Neural cell (in vitro differentiated cells): ENCODE data around the gene DSC1. TPM values are rescaled to one million over a fixed set of nuclear protein-coding genes. Genes with fewer than 3 reads are reported as not detected.

Experiments
- H2AFZ ChIP-seq: fragments of 200-600, 300-800 bp; sonication (generic), shearing (Covaris generic); 2 replicates; pipeline ENCODE4 v1.6.0; 2014; ENCODE audit warnings: low read depth, mild to moderate bottlenecking, antibody characterized with exemption, low read length, moderate library complexity
- H3F3A ChIP-seq: fragments of 200-600 bp; shearing (Covaris generic); 2 replicates; pipeline ENCODE4 v1.6.1; 2016; ENCODE audit warnings: mild to moderate bottlenecking, moderate library complexity, mixed read lengths, antibody characterized with exemption, low read length; ENCODE audit not compliant: insufficient read depth, poor library complexity, severe bottlenecking
- H3K27ac ChIP-seq: fragments of 200-600, 300-800 bp; sonication (generic), shearing (Covaris generic); 2 replicates; pipeline ENCODE4 v1.5.1; 2014; ENCODE audit warnings: mild to moderate bottlenecking, low read length, moderate library complexity
- H3K27me3 ChIP-seq: fragments of 300-800, 200-600 bp; sonication (generic), shearing (Covaris generic); 2 replicates; pipeline ENCODE4 v1.6.0; 2014; ENCODE audit warnings: mild to moderate bottlenecking, low read depth, low read length, moderate library complexity; ENCODE audit not compliant: insufficient read depth
- H3K36me3 ChIP-seq: fragments of 300-800, 200-600 bp; sonication (generic), shearing (Covaris generic); 2 replicates; pipeline ENCODE4 v1.5.1; 2014; ENCODE audit warnings: mild to moderate bottlenecking, antibody characterized with exemption, low read length, moderate library complexity; ENCODE audit not compliant: insufficient read depth
- H3K4me2 ChIP-seq: fragments of 300-800, 200-600 bp; sonication (generic), shearing (Covaris generic); 2 replicates; pipeline ENCODE4 v1.6.0; 2014; ENCODE audit warnings: mild to moderate bottlenecking, low read length
- H3K4me3 ChIP-seq: fragments of 300-800, 200-600 bp; sonication (generic), shearing (Covaris generic); 2 replicates; pipeline ENCODE4 v1.5.1; 2014; ENCODE audit warnings: mild to moderate bottlenecking, low read length, moderate library complexity
- H3K79me2 ChIP-seq: fragments of 200-600 bp; shearing (Covaris generic); replicated peaks from 2 replicates; pipeline ENCODE4 v1.6.0; 2014; ENCODE audit warnings: mild to moderate bottlenecking, low read length, moderate library complexity; ENCODE audit not compliant: insufficient read depth
- H3K9ac ChIP-seq: fragments of 300-800, 200-600 bp; sonication (generic), shearing (Covaris generic); 2 replicates; pipeline ENCODE4 v1.6.1; 2016; ENCODE audit warnings: mild to moderate bottlenecking, low read length, mixed read lengths
- H3K9me2 ChIP-seq: fragments of 200-600 bp; shearing (Covaris generic); 2 replicates; pipeline ENCODE4 v1.6.1; 2016; ENCODE audit warnings: mild to moderate bottlenecking, low read length, mixed read lengths; ENCODE audit not compliant: insufficient read depth
- H3K9me3 ChIP-seq: fragments of 200-600, 300-800 bp; sonication (generic), shearing (Covaris generic); 2 replicates; pipeline ENCODE4 v1.6.1; 2016; ENCODE audit warnings: mild to moderate bottlenecking, mixed run types, low read length, moderate library complexity, mixed read lengths
- H4K20me1 ChIP-seq: fragments of 200-600 bp; shearing (Covaris generic); 2 replicates; pipeline ENCODE4 v1.6.1; 2016; ENCODE audit warnings: mild to moderate bottlenecking, mixed run types; ENCODE audit not compliant: insufficient read depth
- CTCF ChIP-seq: fragments of 450-650 bp; IDR thresholded peaks from 2 replicates; pipeline ENCODE4 v1.5.1; 2014; ENCODE audit warnings: antibody characterized with exemption, mild to moderate bottlenecking, moderate library complexity; ENCODE audit not compliant: poor library complexity, severe bottlenecking
- EP300 ChIP-seq: fragments of 450-650 bp; conservative IDR thresholded peaks from 2 replicates; pipeline ENCODE4 v1.6.1; 2014; ENCODE audit warnings: antibody characterized with exemption, mild to moderate bottlenecking, moderate library complexity; ENCODE audit not compliant: poor library complexity, severe bottlenecking
- EZH2 ChIP-seq: fragments of 200-600, 300-800 bp; shearing (Covaris generic), sonication (generic); IDR thresholded peaks from 2 replicates; pipeline ENCODE4 v1.6.1; 2014; ENCODE audit warnings: antibody characterized with exemption, low read length, borderline replicate concordance, mild to moderate bottlenecking; ENCODE audit not compliant: insufficient read depth, poor library complexity, severe bottlenecking
- MXI1 ChIP-seq: fragments of 450-650 bp; conservative IDR thresholded peaks from 2 replicates; pipeline ENCODE4 v1.6.1; 2014; ENCODE audit warnings: antibody characterized with exemption, mild to moderate bottlenecking; ENCODE audit not compliant: poor library complexity, severe bottlenecking
- POLR2AphosphoS5 ChIP-seq: IDR thresholded peaks from 2 replicates; pipeline ENCODE4 v1.6.1; 2012
- RAD21 ChIP-seq: fragments of 450-650 bp; conservative IDR thresholded peaks from 2 replicates; pipeline ENCODE4 v1.6.1; 2014; ENCODE audit warnings: antibody characterized with exemption, mild to moderate bottlenecking, moderate library complexity
- REST ChIP-seq: IDR thresholded peaks from 2 replicates; pipeline ENCODE4 v1.6.1; 2012; ENCODE audit warnings: borderline replicate concordance
- SMC3 ChIP-seq: fragments of 450-650 bp; conservative IDR thresholded peaks from 2 replicates; pipeline ENCODE4 v1.6.1; 2014; ENCODE audit warnings: antibody characterized with exemption, mild to moderate bottlenecking, moderate library complexity; ENCODE audit not compliant: poor library complexity
- TAF1 ChIP-seq: IDR thresholded peaks from 2 replicates; pipeline ENCODE4 v1.6.1; 2012; ENCODE audit warnings: low read depth
- polyA minus RNA-seq: library from RNA; depleted of rRNA, polyadenylated mRNA; stranded (reverse); fragments of >200 nt; gene quantifications from 2 replicates; pipeline ENCODE4 v1.2.3, GENCODE V29; 2014
- polyA plus RNA-seq: library from polyadenylated mRNA; depleted of rRNA; stranded (reverse); fragments of >200 nt; gene quantifications from 2 replicates; pipeline ENCODE4 v1.2.3, GENCODE V29; 2014

Gene DSC1
- polyA plus RNA-seq (not detected in 2 replicates), polyA minus RNA-seq (not detected in 2 replicates)

- no peak within 1 kb of the TSS for H3K27ac ChIP-seq
Measured at GRCh38 chr18:31162825-31163435, at the start of gene DSC1. Gene DSC1, minus strand, starts transcription at chr18:31162856. Its CDS starts 262 bp downstream, at chr18:31162594.

DNA sequence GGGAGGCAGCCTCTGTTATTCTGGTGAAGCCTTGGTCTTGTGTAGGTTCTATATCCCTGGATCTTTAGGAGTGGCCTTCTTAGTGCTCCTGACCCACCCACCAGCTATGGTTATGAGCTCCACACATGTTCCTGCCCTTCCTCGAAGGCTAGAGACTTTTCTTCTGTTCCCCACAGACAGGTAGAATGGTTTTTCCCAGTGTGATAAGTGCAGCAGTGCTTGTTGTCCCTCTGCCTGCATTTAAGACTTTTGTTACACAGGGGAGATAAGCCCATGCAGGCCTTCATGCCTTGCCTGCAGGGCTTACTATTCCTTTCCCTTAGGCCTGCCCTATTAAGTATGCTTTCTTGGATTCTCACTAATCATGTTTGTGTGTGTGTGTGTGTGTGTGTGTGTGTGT, 48.4 kb upstream of the DSC1 start:
- Histone ChIP-seq H3K4me2 (no peak overlapping the region), H3K9ac (no peak overlapping the region), H3K79me2 (no peaks in the 10 kb centered on the region), H3K36me3 (no peaks in the 10 kb centered on the region), H3K9me2 (no peaks in the 10 kb centered on the region), H3F3A (no peaks in the 10 kb centered on the region), H4K20me1 (no peaks in the 10 kb centered on the region), H2AFZ (no peak overlapping the region), H3K9me3 (no peaks in the 10 kb centered on the region), H3K27me3 (no peaks in the 10 kb centered on the region), H3K27ac (no peak overlapping the region), H3K4me3 (no peak overlapping the region)
- no peak for TF ChIP-seq SMC3
- TF ChIP-seq MXI1, result no peak
- no peak for TF ChIP-seq RAD21
- no peak for TF ChIP-seq EP300
- TF ChIP-seq POLR2AphosphoS5, result no peak
- no peak for TF ChIP-seq TAF1
- TF ChIP-seq REST, result no peak

More at GRCh38 chr18:31162825-31163435, at the start of gene DSC1:
- Histone ChIP-seq H3K36me3 (no peaks in the 10 kb centered on the region), H3K4me3 (no peak within 1 kb of the TSS), H3K4me2 (no peak within 1 kb of the TSS), H3F3A (no peaks in the 10 kb centered on the region), H3K9ac (no peak within 1 kb of the TSS), H3K9me3 (no peaks in the 10 kb centered on the region), H3K79me2 (no peaks in the 10 kb centered on the region), H2AFZ (no peak within 1 kb of the TSS), H4K20me1 (no peaks in the 10 kb centered on the region), H3K27me3 (no peaks in the 10 kb centered on the region), H3K9me2 (no peaks in the 10 kb centered on the region)
- TF ChIP-seq TAF1 (no peak), REST (no peak), MXI1 (no peak), EP300 (no peak), POLR2AphosphoS5 (no peak), CTCF (no peak), RAD21 (no peak), EZH2 (no peak), SMC3 (no peak)
